ENCODE results near the gene ECE1.

GRCh38 chr1:21184276-21184675 is 106.0 kb downstream of the ECE1 start:
- no peak for TF ChIP-seq CTCF (conservative IDR thresholded peaks at IDR 0.05 in 1 of 2, IDR thresholded peaks at IDR 0.05 in 1 of 2; ENCODE audit: low read depth in 1 of 2, low read length in 2 of 2)
- TF ChIP-seq EZH2 (IDR thresholded peaks at IDR 0.05; ENCODE audit: low read length, missing control alignments): no peak
